MM.1S (cell line): Measurements from ENCODE around the gene ACLY.

Experiments
- DNase-seq: peaks from one replicate; pipeline ENCODE4 v3.0.0-alpha.2; 2015
- H2AFZ ChIP-seq: fragments of 300-600 bp; sonication (generic); 2 replicates; pipeline ENCODE4 v1.6.0; 2016; ENCODE audit warnings: antibody characterized with exemption, low read length
- H3F3A ChIP-seq: fragments of 300-600 bp; sonication (generic); 2 replicates; pipeline ENCODE4 v1.6.1; 2016; ENCODE audit warnings: mild to moderate bottlenecking, antibody characterized with exemption, low read length, moderate library complexity, mixed read lengths; ENCODE audit not compliant: insufficient read depth
- H3K27ac ChIP-seq: fragments of 300-600 bp; sonication (generic); 2 replicates; pipeline ENCODE4 v1.5.1; 2016; ENCODE audit warnings: mild to moderate bottlenecking, low read length
- H3K27me3 ChIP-seq: fragments of 300-600 bp; sonication (generic); replicated peaks from 2 replicates; pipeline ENCODE4 v1.6.0; 2016; ENCODE audit warnings: low read length; ENCODE audit not compliant: insufficient read depth
- H3K36me3 ChIP-seq: fragments of 300-600 bp; sonication (generic); replicated peaks from 2 replicates; pipeline ENCODE4 v1.6.1; 2016; ENCODE audit warnings: mild to moderate bottlenecking, low read length, mixed read lengths; ENCODE audit not compliant: insufficient read depth
- H3K4me1 ChIP-seq: fragments of 300-600 bp; sonication (generic); 2 replicates; pipeline ENCODE4 v1.6.1; 2016; ENCODE audit warnings: low read length, mixed read lengths
- H3K4me2 ChIP-seq: fragments of 300-600 bp; sonication (generic); 2 replicates; pipeline ENCODE4 v1.6.0; 2016; ENCODE audit warnings: low read depth, low read length
- H3K4me3 ChIP-seq: fragments of 300-600 bp; sonication (generic); 2 replicates; pipeline ENCODE4 v1.5.1; 2016; ENCODE audit warnings: low read length, mixed read lengths
- H3K79me2 ChIP-seq: fragments of 300-600 bp; sonication (generic); 2 replicates; pipeline ENCODE4 v1.6.1; 2016; ENCODE audit warnings: mixed run types, low read length, mixed read lengths
- H3K9ac ChIP-seq: fragments of 300-600 bp; sonication (generic); 2 replicates; pipeline ENCODE4 v1.6.1; 2016; ENCODE audit warnings: low read length, mixed read lengths
- H3K9me2 ChIP-seq: fragments of 300-600 bp; sonication (generic); replicated peaks from 2 replicates; pipeline ENCODE4 v1.6.1; 2016; ENCODE audit warnings: mild to moderate bottlenecking, low read length, mixed read lengths; ENCODE audit not compliant: insufficient read depth
- H3K9me3 ChIP-seq: fragments of 300-600 bp; sonication (generic); replicated peaks from 2 replicates; pipeline ENCODE4 v1.6.1; 2016; ENCODE audit warnings: mild to moderate bottlenecking, low read length, mixed read lengths; ENCODE audit not compliant: insufficient read depth
- H4K20me1 ChIP-seq: fragments of 300-600 bp; sonication (generic); 2 replicates; pipeline ENCODE4 v1.6.1; 2016; ENCODE audit warnings: mild to moderate bottlenecking, low read length, moderate library complexity, mixed read lengths; ENCODE audit not compliant: insufficient read depth
- EZH2 ChIP-seq: fragments of 300-600 bp; sonication (generic); optimal IDR thresholded peaks from 2 replicates; pipeline ENCODE3; 2017; ENCODE audit warnings: low read depth, mild to moderate bottlenecking, antibody characterized with exemption, low read length, mixed read lengths
- EZH2phosphoT487 ChIP-seq: fragments of 300-600 bp; sonication (generic); IDR thresholded peaks from 2 replicates; pipeline ENCODE4 v1.6.1; 2018; ENCODE audit warnings: antibody characterized with exemption, low read length
- TF ChIP-seq, protein P1 (sequence below): fragments of 300-600 bp; sonication (generic); IDR thresholded peaks from 2 replicates; pipeline ENCODE4 v1.5.1; 2016; ENCODE audit warnings: antibody characterized with exemption, low read length, mixed read lengths

The ACLY gene

DNA sequence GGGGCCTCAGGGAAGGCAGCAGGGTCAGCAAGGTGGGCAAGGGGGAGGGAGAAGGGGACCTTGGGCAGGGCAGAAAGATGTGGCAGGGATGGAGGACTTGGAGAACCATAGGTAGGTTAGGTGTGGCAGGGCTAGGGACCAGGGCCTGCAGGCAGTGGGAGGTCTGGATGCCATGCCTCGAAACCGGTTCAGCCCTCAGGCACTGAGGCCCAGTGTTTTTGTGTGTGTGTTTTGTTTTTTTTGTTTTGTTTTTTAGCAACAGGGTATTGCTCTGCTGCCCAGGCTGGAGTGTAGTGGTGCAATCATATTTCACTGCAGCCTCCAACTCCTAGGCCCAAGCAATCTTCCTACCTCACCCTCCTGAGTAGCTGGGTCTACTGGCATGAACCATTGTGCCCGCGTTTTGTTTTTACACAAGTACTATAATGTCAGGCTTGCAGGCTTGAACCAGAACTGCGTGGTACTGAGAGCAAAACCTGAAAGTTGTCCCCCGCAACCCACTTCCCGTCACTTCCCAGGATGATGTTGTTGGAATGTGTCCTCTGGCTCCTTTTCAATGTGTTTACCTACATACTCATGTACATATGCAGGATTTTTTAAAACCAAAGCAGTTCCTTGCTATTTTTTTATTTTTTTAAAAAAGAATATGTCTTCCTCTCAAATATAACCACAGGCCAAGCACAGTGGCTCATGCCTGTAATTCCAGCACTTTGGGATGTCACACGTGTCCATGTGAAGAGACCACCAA is 24.0 kb upstream of the ACLY start:
- TF ChIP-seq, protein P1, sequence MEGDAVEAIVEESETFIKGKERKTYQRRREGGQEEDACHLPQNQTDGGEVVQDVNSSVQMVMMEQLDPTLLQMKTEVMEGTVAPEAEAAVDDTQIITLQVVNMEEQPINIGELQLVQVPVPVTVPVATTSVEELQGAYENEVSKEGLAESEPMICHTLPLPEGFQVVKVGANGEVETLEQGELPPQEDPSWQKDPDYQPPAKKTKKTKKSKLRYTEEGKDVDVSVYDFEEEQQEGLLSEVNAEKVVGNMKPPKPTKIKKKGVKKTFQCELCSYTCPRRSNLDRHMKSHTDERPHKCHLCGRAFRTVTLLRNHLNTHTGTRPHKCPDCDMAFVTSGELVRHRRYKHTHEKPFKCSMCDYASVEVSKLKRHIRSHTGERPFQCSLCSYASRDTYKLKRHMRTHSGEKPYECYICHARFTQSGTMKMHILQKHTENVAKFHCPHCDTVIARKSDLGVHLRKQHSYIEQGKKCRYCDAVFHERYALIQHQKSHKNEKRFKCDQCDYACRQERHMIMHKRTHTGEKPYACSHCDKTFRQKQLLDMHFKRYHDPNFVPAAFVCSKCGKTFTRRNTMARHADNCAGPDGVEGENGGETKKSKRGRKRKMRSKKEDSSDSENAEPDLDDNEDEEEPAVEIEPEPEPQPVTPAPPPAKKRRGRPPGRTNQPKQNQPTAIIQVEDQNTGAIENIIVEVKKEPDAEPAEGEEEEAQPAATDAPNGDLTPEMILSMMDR = no peak
- no peak for TF ChIP-seq EZH2
- no peak for TF ChIP-seq EZH2phosphoT487
- Histone ChIP-seq H3K36me3 (no peaks in the 10 kb centered on the region), H3F3A (no peaks in the 10 kb centered on the region), H3K79me2 (no peaks in the 10 kb centered on the region), H3K4me2 (no peak overlapping the region), H2AFZ (no peak overlapping the region), H3K9ac (no peak overlapping the region), H3K27ac (no peak overlapping the region), H3K9me2 (no peaks in the 10 kb centered on the region), H4K20me1 (no peaks in the 10 kb centered on the region), H3K27me3 (no peaks in the 10 kb centered on the region), H3K9me3 (no peaks in the 10 kb centered on the region), H3K4me3 (no peak overlapping the region), H3K4me1 (peaks cover 7% of the 10 kb centered on the region)
- DNase-seq = no peak

DNA sequence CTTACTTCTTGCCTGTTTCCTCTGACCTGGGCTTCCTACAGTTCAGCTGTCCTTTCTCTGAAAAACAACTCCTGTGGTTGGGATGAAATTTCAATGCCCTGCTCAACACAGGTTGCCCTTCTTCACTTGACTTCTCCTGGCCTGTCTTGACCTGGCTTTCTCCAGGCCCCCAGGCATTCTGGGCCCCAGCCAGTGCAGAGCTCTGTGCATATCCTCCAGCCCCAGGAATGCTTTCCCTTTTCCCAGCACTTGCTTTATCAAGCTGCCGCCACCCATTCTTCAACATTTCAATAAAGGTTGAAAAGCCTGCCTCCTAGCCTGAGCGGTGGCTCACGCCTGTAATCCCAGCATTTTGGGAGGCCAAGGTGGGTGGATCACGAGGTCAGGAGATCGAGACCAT is 22.4 kb upstream of the ACLY start:
- Histone ChIP-seq H3K4me3 (no peak overlapping the region), H2AFZ (no peak overlapping the region), H3K27ac (no peak overlapping the region), H3K36me3 (no peaks in the 10 kb centered on the region), H3F3A (no peaks in the 10 kb centered on the region), H4K20me1 (no peaks in the 10 kb centered on the region), H3K9ac (no peak overlapping the region), H3K4me1 (peaks cover 20% of the 10 kb centered on the region), H3K4me2 (no peak overlapping the region), H3K9me2 (no peaks in the 10 kb centered on the region), H3K27me3 (no peaks in the 10 kb centered on the region), H3K79me2 (no peaks in the 10 kb centered on the region), H3K9me3 (no peaks in the 10 kb centered on the region)
- TF ChIP-seq, protein P1 = no peak
- TF ChIP-seq EZH2 (no peak), EZH2phosphoT487 (no peak)
- DNase-seq = no peak

- no peak overlapping the region for H2AFZ ChIP-seq
- TF ChIP-seq EZH2phosphoT487 (no peak), EZH2 (no peak)
- TF ChIP-seq, protein P1 = no peak
- H3K4me3 ChIP-seq = no peak overlapping the region
Measured at GRCh38 chr17:41939693-41940090, 20.9 kb upstream of the ACLY start.

More at GRCh38 chr17:41939693-41940090, 20.9 kb upstream of the ACLY start:
- Histone ChIP-seq H4K20me1 (no peaks in the 10 kb centered on the region), H3K4me2 (no peak overlapping the region), H3K9ac (no peak overlapping the region), H3F3A (no peaks in the 10 kb centered on the region), H3K4me1 (peaks cover 20% of the 10 kb centered on the region), H3K27me3 (no peaks in the 10 kb centered on the region), H3K27ac (no peak overlapping the region), H3K9me2 (no peaks in the 10 kb centered on the region), H3K9me3 (no peaks in the 10 kb centered on the region), H3K36me3 (no peaks in the 10 kb centered on the region), H3K79me2 (no peaks in the 10 kb centered on the region)
- no peak for DNase-seq
